ENCODE measurements around the gene HLA-B.

The HLA-B gene

GRCh38 chr6:31305703-31306219 lies 51.2 kb downstream of the HLA-B start:
- DNase-seq, result no peak

- no peak for DNase-seq
Observed at GRCh38 chr6:31304683-31305082, 52.3 kb downstream of the HLA-B start.
